Activated CD8-positive, alpha-beta memory T cell treated with anti-CD3 and anti-CD28 coated beads for 4 hours (primary cell): Measurements from ENCODE around the gene ZBTB25.

Experiments
- DNase-seq, 2 donors: peaks; one replicate each; pipeline ENCODE4 v3.0.0-alpha.2; 2020; ENCODE audit warnings: low read depth in 2 of 2

The ZBTB25 gene

DNA sequence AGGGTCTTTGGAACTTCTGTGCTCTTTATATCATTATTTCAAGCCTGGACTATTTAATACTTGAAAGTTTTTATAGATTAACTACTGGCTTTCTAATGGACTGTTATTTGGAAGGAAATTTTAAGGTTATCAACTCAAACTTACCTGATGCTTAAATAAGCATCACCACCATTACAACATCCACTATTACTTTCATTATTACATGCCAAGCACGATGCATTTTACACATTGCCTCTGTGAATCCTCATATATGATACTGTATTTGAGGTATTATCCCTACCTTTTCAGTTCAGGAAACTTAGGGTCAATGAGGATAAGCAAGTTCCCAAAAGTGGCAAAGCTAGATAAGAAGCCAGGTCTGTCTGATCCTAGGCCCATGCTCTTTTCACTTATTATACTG is 13.3 kb upstream of the ZBTB25 start:
- DNase-seq: no peak

DNA sequence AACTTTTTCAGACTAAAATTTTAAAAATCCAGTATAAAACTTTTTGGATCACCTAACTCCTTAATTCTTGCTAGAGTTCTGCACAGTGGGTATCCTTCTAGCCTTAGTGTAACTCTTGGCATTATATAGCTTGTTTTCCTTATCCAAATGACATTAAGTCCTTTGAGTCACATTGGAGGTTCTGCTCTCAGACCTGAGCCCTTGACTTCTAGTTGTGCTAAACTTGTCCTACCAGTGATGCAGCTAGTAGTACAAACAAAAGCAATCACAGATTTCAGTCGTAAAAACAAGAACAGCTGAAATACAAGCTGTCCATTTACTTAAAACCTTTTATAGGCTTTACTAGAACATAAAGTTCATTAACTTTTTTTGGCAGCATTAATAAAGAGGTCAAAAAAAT is 11.4 kb upstream of the ZBTB25 start:
- DNase-seq: no peak

DNA sequence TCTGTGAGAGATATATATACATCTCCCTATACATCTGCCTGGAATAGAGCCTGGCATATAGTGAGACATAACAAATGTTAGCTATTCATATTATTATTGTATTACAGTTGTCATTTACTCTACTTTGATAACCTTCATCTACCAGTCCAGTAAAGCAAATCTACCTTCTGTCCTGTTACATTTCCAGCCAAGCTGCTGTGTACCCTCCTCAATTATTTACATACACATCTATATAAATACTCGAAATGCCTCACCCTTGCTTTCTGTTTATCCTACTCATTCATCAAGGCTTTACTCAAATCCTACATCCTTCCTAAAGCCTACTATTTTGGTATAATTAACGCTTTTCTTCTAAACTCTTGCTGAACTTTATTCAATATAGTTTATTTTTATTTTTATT is 9.6 kb upstream of the ZBTB25 start:
- DNase-seq: no peak

DNA sequence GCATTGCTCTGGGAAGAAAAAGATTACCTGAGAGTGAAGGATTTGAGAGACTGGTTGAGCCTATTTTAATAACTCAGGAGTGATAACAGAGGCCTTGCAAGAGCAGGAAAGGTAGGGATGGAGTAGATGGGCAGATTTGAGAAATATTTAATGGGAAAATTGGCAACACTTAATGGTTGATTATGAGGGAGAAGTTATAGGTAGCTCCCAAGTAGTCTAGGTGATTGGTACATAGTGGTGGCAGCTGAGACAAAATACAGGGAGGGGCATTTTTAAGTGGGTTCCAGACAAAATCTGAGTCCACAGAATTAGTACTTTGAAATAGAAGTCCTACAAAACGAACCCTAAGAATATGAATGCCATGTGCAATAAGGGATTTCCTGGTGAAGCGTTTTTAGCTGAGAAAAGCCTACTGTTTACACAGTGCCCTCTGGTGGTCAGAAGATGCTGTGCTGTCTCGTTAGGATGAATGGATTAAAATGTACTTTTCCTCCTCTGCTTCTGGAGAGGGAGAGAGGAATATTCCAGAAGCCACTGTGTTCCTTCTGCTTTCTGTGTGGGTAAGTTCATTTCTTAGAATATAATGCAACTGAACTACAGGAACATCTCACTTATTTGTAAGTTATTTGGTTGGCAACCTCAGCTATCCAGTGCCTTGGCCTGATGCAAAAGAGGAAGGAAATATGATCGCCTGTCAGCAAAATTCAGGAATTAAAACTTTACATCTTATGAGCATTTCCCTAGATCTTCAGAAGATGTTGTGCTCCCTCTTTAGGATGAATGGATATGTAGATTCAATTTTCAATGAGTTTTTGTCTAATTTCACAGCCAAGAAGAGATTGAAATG is 7.4 kb upstream of the ZBTB25 start:
- DNase-seq: peak; percentile 41 to 45

DNA sequence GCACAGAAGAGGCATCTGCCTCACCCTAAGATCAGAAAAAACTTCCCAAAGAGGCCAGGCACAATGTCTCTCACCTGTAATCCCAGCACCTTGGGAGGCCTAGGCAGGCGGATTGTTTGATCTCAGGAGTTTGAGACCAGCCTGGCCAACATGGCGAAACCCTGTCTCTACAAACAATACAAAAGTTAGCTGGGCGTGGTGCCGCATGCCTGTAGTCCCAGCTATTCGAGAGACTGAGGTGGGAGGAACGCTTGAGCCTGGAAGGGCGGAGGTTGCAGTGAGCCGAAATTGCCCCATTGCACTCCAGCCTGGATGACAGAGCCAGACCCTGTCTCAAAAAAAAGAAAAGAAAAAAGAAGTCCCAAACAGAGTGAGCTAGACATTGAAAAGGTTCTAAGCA is 5.4 kb upstream of the ZBTB25 start:
- DNase-seq: no peak

DNA sequence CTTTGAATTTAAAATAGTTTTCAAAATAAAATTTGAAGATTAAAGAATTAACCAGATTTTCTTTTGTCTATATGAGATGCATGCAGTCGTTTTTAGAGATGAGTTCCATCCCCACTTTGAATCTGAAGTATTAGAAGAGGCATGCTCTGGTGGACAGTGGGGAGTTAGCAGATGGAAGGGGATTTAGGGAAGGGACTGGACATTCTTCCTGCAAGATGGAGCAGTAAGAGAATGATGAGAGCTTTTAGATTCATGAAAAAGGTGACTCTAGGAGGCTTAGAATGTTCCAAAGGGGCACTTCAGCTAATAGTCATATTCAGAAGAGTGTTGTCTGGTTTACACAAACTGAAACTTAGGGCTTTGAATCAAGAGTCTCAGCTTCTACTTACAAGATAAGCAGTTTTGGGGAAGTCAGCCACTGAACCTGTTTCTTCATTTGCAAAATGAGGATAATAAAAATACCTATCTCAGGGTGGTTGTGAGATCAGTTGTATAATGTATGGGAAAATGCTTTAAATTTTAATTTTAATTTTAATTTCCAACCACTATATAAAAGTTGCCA is 4.7 kb upstream of the ZBTB25 start:
- no peak for DNase-seq

DNA sequence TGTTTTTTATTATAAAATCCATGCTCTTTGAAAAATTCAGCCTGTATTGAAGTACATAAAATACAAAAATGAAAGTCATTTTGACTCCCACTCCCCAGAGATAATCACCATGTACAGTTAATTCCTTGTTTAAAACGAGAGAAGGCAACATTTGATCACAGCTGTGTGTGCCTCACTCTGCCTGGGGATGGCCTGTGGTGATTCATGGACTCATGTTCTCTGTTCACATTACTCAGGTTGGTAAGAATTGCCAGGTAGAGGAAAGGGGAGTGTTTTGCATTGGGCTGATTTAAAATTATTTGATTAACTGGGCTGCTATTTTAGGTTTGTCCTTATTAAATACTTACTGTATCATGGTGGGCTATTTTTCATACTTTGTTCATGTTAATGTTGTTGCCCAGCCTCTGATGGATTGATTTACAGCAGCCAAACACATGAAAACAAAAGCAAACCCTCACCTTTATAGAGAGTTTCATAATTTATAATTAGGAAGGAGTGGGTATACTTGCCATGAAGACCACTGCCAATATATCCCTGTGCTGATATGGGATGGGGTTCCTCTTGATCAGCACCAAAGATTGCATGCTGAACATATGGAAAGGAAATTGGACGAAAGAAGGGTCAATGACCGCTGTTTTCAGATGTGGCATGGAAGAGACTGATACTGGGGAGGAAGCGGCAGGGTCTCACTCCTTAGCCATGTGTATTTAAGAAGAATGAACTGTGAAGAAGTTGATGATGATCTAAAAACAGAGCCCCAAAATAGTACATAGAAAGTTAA is 3.9 kb upstream of the ZBTB25 start:
- no peak for DNase-seq

DNA sequence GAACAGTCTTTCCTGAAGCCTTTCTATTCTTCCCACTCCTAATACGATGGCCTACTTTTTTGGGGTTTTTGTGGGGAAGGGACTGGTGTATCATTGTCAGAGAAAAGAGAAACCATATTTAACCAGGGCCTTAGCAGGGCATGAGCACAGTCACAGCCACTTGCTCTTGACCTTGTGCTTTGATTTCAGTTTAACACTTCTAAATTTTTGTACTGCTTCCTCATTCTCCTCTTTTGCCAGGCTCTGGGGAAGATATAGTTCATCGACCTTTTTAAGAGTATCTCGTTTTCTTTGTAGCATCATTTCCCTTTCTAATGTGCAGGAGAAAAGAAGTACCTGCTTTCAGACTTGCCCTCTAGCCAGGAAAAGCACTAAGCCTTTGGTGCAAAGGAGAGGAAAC is 3.1 kb upstream of the ZBTB25 start:
- no peak for DNase-seq

DNA sequence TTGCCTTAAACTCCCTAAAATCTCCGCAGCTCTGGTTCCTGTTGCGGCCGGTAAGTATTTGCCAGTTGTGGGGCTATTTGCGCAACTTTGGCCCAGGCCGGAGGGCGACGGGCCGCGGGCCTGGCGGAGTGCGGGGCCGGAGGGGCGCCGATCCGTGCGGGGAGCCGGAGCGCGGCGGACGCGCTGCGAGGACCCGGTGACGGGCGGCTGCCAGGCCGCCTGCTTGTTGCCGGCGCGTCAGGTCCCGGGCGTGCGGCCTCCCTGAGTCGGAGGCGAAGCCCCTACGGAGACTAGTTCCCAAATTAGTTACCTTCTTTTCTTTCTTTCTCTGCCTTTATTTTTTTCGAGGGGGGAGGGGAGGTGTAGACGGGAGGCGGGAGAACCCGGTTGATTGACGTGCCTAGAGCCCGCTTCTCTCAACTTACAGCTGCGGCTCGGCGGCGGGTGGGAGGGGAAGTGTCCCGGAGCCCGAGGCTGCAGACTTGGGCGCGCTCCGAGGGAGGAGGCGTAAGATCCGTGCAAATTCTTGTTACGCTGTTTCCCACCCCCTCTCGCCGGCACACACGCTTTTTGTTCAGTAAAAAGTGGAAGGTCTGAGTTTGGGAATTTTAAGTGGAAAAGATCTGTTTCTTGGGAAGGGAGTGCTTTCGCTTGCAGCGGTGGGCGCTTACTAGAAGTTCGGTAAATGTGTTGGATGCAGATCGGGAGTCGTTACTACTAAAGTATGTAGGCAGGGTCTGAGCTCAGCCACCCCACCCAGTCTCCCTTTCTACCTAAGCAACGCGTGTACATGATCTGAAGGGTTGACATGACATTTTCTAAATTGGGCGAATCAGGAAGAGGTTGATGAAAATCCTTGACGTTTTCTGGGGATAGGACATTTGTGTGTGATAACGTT is 1.5 kb upstream of the ZBTB25 start:
- peak; percentile 71 to 75 for DNase-seq

DNA sequence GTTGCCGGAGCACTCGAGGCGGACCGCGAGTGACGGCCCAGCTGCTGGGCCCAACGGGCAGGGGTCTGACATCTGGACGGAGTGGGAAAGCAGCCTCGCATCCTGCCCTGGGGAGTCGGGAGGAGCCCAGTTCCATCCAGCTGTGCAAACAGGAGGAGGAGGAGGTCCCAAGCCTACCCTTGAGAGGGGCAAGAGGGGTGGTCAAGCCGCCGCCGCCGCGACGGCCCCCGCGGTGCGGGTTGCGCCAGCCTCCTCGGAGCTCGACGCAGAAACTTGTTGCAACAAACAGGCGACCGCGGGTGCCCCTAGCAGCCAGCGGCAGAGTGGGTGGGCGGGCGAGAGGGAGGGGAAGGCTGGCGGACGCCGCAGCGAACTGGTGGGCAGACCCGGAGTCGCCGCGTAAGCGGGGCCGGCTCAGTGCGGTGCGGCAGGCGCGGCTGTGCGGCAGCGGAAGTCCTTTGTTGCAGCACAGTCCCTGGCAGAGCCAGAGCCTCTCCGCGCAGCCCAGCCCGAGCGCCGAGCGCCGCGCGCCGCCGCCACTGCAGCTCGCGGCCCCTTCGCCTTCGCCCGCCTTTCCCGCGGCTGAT is 765 bp upstream of the ZBTB25 start, which contains the start of gene ZBTB1:
TSS of gene ZBTB1 (plus strand) at position 461 of the 587 bp plus-strand sequence. CDS start 16,735 bp downstream, outside the sequence.
- DNase-seq: peak; percentile 73 to 81

DNA sequence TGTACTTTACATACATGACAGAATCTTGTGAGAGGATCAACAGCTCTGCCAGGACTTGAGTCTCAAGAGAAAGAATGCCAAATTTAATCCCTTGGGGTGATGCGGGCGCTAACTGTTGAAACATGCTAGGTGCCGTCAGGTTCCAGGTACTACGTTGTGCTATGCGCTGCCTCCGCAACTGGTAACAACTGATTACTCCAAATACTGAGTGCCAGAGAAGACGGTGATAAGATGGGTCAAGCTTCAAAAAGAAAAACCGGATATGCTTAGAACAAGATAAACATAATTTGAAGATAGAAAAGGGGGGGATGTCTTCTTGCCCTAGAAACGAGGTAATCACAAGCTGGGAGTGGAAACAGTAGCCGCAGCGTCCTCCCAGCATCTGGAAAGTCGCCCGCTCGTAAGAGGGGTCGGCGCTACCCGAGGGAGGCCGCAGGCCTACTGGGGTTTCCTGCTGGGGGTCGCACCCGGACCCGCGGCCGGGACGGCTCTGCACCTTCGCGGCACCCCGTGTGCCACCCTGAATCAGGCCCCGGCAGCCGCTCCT is 678 bp downstream of the ZBTB25 start:
- no peak for DNase-seq

DNA sequence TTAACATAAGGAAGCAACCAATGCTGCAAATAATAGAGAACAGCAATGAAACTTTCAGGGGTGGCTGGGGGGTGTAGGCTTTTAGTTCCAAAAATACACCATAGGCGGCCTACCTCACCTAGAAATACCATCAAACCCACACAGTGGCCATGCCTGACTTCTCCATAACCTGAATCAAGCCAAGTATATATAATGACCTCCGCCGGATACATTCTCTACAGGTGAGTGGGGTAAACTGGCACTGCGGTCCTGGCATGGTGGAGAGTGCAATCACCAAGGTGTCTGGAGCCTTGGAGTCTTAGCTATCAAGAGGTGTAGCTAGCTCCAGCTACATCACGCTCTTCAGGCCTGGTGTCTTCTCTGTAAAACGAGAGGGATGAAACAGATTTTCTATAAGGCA is 1.2 kb downstream of the ZBTB25 start:
- DNase-seq: no peak

DNA sequence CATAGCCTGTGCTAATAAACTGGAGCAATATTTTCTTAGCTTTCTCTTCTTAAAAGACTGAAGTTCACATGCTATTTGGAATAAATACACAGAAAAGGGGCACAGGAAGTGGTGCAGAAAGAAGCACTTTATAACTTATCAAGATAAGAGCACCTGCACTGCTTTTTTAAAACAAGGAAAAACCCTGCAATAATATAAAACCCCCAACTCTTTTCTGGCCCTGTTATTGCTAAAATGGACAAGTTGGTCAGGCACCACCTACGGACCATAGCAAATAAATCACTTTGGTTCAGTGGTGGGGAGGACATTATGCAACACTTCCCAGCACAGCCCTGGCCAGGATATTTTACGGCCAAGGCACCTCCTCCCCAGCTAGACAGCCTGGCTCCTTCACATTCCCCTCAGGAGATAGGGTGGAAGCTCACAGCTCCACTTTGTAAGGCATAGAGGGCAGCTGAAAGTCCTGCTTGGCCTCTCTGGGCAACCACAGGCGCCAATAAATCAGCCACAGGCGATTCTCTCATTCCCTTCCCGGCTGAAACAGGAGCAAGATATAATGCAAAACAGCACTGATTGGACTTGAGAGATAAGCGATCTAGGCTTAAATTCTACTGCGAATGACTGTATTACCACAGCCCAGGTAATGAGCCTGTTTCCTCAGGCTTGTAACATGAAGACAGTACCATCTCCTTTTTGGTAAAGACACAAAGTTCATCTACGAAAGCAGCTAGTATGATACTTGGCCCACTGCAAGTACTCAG is 2.0 kb downstream of the ZBTB25 start:
- no peak for DNase-seq

DNA sequence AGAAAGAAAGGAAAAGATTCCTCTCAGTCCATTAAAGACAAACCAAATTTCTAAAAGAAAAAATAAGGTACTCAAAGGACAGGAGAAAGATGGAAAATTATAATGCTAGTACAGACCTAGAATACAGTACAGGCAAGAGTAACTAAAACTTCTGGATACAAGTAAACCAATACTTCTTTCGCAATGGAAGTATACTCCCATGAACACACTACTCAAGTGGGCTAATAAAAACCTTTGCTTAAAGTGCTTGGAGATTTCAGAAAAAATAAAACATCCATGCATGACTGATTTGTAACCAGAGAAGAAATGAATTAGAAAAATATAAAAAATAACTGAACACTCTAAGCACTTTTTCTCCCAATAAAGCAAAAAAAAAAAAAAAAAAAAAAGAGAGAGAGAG is 3.5 kb downstream of the ZBTB25 start:
- DNase-seq: no peak

DNA sequence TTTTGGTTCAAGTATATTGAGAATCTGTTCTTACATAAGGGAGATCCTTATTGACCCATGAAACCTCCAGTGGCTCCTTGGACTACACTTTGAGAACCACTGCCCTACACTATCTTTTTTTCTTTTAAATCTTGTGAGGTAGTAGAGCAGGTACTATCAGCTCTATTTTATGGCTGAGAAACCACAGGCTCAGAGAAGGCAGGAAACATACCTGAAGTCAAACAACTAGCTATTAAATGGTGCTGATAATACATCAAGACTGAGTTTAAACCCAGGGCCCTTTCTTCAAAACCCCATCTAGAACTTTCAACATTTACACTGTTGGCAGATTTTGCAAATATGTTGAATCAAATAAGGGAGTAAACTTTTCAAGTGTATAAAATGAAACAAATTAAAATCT is 6.9 kb downstream of the ZBTB25 start:
- DNase-seq: no peak

DNA sequence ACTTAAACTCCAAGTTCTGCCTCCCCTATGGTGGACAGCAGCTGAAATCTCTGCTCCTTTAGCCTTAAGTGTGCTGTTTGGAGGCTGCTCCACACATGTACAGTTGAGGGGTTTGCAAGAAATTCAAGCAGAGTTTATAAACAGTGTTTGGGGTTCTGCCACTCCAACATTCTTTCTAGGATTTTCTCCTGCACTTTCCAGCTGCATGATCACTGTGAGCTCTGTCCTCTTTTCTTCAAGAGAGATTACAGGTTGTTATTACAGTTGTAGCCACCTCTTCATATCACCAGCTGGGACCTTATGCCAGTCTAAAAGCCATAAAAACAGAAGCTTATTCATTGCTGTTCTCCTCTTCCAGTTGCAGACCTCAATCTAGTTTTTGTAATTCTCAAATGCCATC is 8.4 kb downstream of the ZBTB25 start:
- DNase-seq: no peak

DNA sequence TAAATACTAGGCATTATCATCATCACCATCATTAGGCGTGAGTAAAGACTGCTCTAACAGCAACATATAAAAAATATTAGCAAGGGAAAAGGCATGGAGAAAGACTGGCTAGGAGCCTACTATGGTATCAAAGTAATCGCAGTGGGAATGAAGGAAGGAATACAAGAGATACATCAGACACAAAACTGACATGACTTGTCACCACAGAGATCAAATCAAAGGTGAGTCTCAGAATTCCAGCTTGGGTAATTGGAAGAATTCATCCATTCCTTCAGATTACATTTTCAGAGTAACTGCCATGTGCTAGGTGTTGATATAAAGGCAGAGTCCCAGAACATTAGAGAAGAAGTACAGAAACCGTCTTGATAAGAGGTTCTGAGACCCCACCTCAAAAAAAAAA is 10.2 kb downstream of the ZBTB25 start:
- no peak for DNase-seq

DNA sequence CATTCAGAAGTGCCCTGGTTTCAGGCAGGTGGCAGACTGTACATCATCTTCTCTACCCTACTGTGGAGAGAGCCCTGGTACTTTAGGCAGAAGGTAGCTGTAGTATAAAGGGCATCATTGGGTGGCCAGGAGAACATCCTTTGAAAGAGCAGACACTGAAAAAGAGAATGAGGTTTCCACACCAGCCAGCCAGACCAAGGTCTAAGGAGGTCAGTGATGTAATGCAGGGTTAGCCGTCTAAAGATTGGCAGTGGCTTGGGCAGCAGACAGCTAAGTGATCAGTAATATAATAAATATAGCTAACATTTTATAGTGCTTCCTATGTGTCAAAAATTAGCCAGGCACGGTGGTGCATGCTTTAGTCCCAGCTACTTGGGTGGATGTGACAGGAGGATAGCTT is 12.0 kb downstream of the ZBTB25 start:
- DNase-seq: no peak

DNA sequence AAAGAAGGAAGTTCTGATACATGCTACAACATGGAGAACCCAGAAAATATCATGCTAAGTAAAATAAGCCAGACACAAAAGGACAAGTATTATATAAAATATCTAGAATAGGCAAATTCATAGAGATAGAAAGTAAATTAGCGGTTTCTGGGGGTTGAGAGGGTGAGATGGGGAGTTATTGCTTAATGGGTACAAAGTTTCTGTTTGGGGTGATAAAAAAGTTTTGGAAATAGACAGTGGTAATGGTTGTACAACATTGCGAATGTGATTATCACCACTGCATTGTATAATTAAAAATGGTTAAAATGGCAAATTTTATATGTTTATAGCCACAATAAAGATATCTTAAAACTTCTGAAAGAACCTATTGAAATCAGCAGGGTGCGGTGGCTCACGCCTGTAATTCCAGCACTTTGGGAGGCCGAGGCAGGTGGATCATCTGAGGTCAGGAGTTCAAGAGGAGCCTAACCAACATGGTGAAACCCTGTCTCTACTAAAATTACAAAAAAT is 15.0 kb downstream of the ZBTB25 start:
- no peak for DNase-seq

DNA sequence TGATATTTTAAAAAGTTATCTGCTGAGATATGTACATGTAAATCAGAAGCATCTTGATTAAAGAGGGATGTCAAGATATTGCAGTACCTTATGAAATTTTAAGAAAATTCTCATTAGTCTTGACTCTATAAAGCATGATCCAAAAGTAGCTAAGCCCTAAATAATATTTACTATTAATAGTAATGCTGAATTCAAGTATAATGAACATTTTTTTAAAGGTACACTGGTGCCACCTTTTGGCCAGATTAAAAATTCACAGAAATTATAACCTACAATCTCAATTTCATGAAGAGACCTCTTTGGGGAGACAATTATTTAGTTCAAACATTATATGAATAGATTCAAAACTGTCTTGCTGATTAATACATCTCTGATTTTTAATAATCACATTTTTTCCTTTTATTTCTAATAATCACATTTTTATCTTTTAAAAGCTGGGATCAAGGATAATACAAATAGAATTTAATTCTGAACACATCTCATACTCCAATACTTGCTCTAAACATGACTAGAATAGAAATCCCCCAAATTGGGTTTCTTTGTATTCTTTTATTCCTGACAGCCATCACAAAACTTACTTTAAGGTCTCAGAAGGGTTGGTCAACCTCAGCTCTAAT is 24.9 kb downstream of the ZBTB25 start:
- no peak for DNase-seq
